GM19397 (cell line): Measurements from ENCODE around the gene ATG5.

ENCODE experiments used
- ATAC-seq: cut with Tn5 transposase; IDR thresholded peaks from one replicate; pipeline ENCODE4 v1.9.1; 2021; ENCODE audit warnings: mild to moderate bottlenecking, moderate library complexity; ENCODE audit not compliant: unreplicated experiment

ATG5 gene

DNA sequence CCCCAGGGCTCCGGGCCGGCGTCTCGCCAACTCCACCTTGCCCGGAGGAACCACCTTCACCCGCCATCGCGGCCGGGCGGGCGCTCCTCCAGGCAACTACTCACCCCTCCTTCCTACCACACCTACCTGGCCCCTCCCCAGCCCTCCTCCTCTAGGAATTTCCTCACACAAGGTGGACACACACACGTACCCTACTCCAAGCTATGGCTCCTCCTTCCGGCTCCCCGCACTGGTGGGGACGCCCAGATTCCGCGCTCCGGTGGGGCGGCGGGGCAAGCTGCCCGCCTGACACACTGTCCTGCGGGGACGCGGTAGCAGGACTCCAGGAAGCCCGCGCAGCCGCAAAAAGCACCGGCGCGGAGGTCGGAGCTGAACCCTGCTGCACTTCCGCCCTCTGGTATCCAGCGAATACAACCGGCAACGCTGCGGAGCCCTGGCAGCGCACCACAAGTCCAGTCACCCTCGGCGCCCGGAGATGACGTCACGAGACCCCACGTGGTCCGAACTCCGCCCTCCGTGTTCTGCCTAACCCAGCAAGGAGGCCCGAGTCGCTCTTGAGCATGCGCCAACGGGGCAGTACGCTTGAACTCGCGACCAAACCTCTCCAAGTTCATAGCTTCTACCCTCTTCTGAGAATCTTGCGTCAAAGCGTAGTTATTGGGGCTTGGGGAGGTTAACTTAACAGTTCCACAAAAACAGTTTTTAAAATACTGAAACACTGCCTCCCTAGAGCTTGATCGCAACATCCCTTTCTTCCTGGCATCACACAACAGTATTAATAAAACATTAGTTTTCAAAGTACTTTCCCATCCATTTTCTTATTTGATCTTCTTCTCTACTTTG is at the start of gene ATG5:
Gene ATG5 (minus strand): TSS at position 425 of the 843 bp plus-strand sequence. CDS start 9,552 bp downstream, outside the sequence.
- ATAC-seq = peak; percentile 93

DNA sequence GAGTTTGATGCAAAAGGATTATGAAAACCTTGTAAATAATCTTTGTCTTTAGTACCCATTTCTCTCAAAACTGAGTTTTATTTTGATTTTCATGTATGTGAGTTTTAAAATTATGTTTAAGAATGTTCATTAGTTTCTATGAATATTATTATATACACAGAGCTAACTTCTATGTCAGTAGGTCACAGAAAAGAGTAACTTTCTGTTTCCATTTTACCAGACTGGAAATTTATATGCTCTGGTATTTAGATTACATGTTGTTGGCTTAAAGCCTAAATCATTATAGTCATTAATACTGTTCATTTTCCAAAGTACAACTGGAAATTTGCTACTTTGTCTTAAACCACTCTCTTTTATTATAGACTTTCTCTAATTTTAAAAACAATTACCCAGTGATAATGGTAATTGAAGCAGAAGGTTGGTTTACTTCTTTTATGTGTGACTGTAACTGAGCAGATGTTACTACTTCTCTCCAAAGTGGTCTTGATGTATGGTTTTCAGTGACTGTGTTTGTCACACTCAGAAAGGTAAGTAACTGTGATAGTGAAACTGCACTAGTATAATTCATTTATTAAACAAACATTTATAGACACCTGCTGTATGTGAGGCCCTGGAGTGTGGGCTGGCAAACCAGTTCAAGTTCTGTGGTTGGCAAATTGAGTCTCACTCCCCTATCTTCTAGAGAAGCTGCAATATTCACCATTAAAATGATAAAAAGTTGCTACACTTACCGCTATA is 48.1 kb upstream of the ATG5 start:
- no peak for ATAC-seq

DNA sequence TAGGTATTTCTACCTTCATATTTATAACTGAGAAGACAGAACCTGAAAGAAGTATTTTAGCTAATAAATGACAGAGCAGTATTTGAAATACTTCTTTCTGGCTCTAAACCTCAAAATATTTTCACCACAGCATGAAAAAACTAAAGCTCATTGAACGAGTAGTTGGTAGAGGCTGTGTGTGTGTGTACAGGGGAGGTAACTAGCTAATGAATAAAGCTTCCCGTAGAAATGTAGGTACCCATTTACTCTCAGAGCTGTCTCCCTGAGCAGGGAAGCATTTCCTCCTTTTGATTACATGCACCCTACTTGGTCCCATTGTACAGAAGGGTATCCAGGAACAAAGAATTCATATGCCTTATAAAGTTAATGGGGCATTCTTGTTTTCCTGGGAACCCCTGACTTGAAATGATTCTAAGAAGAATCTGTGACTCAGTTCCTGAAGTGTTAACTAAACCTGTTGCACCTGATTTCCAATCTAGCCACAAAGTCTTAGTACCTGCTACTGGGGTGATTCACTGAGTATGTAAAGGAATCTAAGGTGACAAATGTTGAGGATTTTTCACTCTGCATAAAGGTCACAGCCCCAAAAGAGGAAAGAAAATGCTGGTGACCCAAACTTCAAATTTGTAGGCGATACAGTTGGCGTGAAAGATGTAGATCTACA is 47.4 kb upstream of the ATG5 start:
- ATAC-seq = no peak

DNA sequence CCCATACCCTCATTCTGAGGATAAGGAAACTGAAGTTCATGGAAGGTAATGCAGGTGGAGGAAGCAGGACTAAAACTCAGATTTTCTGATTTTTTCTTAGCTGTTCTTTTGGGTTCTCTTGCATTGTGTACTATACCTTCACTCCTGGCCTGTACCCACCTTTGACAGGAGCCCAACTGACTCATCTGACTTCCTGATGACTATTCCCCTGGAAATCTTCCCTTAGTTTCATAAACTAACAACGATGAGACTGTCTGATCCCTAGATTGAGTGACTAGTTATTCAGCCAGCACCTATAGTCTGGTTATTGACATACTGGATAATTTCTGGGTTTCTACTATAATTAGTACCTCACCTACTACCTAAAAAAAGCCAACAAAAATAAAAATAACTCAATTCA is 45.1 kb upstream of the ATG5 start:
- no peak for ATAC-seq

DNA sequence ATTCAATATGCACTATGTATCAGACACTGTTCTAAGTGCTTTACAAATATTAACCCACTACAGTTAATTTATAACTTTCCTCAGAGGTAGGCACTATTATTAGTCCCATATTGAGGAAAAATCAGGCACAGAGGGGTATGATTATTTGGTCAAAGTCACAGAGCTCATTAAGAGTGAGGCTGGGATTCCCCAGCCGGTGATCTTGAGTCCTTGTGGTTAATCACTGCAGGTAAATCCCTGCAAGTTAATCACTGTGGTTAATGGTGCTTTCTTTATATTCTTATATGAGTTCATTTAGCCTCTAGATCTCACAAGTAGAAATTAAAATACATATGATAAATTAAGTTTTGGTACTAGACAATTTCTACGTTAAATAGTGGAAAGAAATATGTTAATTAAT is 44.2 kb upstream of the ATG5 start:
- no peak for ATAC-seq

DNA sequence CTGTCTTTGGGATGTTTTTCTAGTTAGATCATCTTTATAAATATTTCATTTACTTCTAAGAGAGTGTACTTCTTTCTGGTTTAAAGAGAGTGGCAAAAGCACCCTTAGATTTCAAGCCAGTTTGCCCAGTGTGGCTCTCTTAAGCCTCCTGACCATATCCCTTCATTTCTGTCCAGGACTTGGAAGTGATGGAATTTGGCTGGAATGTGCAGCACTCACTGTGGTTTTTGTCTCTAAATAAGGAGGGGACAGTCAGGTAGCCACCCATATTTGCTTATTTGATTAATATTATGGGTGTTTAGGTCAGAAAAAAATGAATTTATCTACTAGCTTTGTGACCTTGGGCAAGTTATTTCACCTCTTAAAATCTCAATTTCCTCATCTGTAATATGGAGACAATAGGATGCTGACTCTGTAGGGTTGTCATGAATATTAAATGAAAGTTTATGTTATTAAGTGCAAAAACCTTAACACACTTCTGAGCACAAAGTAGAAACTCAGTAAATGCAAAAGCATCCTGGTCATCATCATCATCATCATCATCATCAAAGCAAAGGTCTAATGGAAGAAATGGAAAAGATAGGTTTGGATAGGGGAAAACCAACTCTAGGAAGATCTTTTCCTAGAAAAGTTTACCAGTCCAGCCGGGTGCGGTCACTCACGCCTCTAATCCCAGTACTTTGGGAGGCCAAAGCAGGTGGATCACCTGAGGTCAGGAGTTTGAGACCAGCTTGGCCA is 38.0 kb upstream of the ATG5 start:
- ATAC-seq = no peak

DNA sequence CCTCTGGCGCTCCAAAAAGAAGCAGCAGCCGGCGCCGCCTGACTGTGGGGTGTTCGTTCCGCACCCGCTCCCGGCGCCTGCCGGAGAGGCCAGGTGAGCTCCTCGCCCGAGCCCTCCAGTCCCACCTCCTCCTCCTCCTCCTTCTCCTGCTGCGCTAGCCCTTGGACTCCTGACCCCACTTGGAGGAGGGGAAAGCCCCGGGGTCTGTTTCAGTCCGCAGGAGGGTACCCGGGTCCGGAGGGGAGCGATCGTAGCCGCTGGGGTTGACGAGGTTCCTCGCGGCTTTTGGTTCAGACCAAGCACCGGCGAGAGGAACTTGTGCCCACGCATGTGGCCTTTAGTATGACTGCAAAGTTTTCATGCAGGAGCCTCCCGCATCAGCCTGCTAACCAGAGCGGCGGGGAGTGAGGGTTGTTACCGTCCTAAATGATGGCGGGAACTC is 35.5 kb upstream of the ATG5 start:
- ATAC-seq = no peak

DNA sequence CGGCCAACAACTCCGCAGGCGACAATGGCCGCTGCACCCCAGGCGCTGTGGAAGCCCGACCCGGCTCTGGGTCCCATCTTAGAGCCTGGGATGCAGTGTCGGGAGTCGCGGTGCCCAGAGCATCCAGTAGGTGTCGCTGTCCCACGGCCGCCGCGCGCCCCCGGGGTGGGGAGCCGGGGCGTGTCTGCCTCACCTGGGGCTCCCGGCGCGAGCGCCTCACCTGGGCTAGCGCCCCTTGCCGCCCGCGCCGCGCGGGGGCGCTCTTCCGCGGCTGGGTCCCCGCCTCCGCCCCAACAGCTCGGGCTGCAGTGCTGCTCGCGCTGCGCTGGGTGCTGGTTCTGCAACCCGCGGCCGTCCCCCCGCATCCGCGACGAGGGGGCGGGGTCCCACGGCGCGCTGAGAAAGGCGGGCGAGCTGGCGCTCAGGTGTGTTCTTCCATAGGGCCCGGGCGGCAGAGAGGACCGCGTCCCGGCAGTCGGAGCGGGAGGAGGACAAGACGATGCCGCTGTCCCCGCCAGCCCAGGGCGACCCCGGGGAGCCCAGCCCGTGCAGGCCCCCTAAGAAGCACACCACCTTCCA is 34.9 kb upstream of the ATG5 start, which contains the start of gene CRYBG1:
Gene CRYBG1 (plus strand): TSS at position 308 of the 579 bp plus-strand sequence. CDS start 192 bp downstream, at position 500.
- no peak for ATAC-seq

DNA sequence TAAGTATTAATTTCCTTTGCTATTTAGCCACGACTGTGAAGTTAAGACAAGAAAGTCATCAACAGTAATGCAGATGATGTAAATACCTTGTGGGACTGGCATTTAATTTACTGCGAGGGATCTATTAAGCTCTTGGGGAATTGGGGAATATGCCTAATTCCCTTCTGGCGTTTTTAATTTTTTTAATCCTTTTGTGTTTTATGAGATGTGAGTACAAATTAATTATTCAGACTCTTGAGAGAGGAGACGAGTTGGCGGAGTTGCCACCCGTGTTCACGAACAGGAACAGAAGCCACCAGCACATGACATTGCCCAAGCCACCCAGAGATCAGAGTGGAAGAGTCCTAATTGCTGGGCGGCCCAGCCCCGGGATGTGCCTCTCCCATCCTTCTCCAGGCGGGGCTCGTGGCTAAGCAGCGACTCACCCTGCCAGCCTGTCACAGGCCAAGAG is 34.4 kb upstream of the ATG5 start:
- ATAC-seq = no peak

DNA sequence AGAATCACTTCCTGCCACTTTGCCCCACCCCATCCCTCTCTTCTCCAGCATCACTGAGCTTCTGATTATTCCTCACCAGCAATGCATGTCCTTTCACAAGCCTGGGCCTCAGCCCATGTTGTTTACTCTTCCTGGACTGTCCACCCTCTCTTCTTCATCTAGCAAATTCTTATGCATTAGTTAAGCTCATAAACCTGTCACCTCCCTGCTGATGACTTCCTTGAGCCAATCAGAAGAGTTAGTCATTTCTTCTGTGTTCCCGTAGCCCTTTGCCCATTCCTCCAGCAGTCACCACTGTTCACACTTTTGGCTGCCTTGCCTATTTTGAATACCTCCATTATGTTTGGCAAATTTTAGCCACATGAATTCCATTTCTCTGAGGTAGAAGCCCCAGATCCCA is 30.8 kb upstream of the ATG5 start:
- ATAC-seq = no peak

DNA sequence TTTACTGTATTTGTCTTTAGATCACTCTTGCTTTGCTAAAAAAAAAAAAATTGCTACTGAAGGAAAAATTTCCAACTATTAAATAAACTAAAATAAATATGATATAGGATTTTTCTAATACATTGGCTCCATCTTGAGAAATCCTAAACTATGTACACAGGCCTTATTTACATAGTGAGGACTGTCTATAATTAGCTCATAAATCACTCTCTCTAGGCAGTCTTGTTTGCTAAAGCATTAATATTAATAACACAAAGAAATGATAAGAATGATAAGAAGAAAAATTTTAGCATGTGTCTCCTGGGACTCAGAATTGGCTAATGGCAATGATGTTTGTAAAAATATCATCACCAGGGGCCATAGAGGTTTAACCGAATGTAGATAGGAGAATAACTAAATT is 21.7 kb upstream of the ATG5 start:
- no peak for ATAC-seq

DNA sequence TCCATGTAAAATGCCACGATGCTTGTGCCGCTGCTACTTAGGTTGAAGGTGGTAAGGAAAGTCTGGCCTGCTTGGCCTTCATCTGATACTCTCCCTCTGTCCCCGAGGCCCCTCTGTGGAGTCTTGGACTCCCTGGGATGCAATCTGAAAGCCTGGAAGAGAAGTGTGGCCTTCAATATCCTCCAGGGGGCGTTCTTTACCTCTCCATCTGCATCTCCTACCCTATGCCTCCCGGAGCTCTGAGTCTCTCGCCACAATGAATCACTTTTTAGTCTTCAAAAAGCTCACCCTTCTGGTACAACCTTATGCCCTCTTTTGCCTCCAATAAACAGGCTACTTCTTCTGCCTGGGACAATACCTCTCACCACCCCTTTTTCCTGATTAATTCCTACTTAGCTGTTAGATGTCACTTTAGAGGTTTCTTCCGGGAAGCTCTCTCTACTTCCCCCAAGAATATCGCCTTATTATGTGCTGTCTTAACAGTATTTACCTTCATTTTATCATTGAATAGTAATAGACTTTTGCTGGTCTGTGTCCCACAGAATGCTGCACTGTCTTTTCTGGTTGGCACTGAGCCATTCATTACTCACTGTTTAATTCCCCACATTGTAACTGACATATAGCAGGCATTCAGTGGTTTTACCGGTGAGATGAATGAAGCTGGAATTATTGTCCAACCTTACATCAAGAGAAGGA is 13.9 kb upstream of the ATG5 start:
- no peak for ATAC-seq

DNA sequence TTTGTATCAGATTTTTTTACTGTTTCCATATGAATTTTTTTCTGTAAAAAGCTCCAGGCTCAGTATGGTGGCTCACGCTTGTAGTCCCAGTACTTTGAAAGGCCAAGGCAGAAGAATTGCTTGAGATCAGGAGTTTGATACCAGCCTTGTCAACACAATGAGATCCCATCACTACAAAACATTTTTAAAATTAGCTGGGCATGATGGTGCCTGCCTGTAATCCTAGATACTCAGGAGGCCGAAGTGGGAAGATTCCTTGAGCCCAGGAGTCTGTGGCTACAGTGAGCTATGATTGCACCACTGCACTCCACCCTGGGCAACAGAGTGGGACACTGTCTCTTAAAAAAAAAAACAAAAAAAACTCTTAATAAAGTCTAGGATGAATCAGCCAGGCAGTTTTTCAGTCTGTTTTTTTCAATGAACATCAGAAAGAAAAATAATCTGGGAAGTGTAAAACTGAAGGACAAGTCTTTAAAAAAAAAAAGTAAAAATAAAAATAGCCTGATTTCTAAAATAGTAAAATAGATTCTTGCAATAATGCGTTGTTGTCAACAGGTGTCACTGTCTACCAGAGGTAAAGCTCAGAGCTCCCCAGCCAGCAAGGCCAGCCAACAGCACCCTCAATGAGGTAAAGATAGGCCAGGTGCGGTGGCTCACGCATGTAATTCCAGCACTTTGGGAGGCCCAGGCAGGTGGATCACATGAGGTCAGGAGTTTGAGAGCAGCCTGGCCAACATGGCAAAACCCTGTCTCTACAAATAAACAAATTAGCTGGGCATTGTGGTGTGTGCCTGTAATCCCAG is 9.3 kb upstream of the ATG5 start:
- ATAC-seq = no peak

DNA sequence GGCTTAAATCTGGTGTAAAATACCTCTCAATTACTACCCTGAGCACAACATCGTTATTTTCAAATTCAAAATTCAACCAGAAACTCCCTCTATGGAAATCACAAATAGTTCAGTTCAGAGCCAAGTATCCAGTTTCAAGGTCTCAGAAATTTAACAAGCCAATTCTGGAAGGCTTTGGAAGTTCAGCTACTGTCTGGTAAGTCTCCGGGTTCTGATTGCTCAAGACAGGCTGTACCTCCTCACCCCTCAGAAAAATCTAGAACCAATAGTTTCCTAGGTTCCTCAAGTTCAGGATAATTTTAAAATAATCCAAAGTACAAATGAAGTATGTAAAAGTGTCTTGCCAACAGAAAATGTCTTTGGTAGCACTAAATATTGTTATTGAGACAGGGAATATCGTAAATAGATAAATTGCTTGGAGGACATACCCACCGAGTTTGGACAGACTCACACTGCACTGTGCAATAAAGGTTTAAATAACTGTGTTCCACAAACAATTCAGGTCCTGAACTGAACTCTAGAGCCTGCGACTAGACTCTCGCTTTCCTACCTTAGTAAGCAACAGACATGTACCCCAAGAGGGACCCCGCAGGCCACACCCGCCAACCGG is 729 bp downstream of the ATG5 start:
- ATAC-seq = no peak

DNA sequence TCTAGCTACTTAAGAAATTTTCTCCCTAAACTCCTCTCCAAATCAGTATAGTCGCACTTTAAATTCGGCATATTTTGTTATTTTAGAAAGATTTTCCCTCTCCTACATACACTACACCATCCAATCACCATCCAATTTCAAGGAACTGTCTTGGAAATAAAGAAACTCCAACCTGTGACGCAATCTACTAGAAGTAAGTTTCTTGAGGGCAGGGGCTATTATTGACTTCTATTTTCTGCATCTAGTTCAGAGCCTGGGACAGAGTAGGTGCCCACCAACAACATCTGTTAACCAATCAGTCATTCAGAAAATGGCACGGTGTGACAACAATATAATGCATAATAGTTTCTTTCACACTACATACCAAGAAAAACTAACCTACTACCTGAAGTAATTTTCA is 3.6 kb downstream of the ATG5 start:
- no peak for ATAC-seq

DNA sequence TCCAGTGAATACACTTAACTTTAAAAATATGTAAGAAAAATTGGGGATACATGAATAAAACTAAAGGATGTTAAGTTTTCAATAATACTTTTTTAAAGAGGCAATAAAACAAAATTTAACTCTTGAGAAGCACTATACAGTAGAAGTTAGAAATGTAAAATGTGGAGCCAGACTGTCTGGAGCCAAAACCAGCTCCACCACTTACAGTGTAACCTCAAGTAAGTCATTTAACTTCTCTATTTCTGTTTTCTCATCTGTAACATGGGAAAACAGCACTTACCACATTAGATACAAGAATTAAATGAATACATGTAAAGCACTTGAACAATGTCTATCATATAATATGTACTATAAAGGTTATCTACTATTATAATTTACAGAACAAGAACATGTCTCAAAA is 6.7 kb downstream of the ATG5 start:
- no peak for ATAC-seq

DNA sequence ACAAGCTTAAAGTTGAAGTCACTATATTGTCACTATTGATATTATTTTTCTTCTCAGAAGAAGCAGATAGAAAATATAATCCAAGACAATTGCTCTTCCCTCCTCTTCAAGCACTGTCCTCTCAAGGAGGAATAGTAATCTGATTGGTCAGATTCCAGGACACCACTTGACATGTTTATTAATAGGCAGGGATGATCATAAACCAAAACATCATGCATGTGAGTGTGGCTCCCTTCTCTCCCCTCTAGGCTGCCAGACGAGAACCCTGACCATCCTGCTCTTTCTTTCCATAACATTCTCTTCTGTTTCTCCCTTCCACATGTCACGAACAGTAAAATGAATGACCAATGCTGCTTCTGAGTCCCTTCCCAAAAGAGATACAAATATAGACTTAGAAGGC is 7.5 kb downstream of the ATG5 start:
- no peak for ATAC-seq

DNA sequence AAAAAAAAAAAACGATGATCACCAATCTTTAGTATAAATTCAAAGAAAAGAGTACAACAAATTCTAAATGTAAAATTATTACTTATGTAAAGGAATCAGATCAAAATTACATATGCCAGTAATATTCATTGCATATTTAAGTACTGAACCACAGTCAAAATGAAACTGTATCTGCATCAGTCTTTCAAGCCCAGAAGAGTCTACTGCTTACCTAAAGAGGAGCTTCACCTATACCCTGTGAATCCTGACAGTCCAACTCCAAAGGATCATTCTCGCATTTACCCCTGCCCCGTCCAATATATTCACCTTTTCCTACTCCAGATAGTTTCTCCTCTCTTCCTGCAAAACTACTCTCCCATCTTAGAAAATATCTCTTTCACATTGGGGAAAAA is 9.2 kb downstream of the ATG5 start:
- ATAC-seq = no peak
